ENCODE measurements around the gene PRDM16.

- TF ChIP-seq POLR2A (IDR thresholded peaks at IDR 0.05; ENCODE audit: control extremely low read depth in 1 of 2, low read depth in 2 of 2, low read length in 2 of 2) (no peak), TAF1 (IDR thresholded peaks at IDR 0.05; ENCODE audit: low read depth, low read length) (no peak), SIRT6 (IDR thresholded peaks at IDR 0.05; ENCODE audit: low read length) (no peak), BCL11A (IDR thresholded peaks at IDR 0.05; ENCODE audit: low read depth in 2 of 2, low read length in 2 of 2) (no peak), PHF8 (conservative IDR thresholded peaks at IDR 0.05; ENCODE audit: low read depth, low read length) (no peak), GTF2F1 (IDR thresholded peaks at IDR 0.05; ENCODE audit: borderline replicate concordance, low read depth, low read length) (no peak), RFX5 (IDR thresholded peaks at IDR 0.05; ENCODE audit: borderline replicate concordance, low read depth, low read length) (no peak), CBX5 (IDR thresholded peaks at IDR 0.05; ENCODE audit: low read depth, low read length) (no peak), ZNF274 (IDR thresholded peaks at IDR 0.05; ENCODE audit: borderline replicate concordance, extremely low read depth, low read length) (no peak), TBP (IDR thresholded peaks at IDR 0.05; ENCODE audit: low read depth, low read length) (no peak), CHD2 (IDR thresholded peaks at IDR 0.05; ENCODE audit: low read length) (no peak), JUND (IDR thresholded peaks at IDR 0.05; ENCODE audit: low read length) (no peak)
- TF ChIP-seq, protein P1, sequence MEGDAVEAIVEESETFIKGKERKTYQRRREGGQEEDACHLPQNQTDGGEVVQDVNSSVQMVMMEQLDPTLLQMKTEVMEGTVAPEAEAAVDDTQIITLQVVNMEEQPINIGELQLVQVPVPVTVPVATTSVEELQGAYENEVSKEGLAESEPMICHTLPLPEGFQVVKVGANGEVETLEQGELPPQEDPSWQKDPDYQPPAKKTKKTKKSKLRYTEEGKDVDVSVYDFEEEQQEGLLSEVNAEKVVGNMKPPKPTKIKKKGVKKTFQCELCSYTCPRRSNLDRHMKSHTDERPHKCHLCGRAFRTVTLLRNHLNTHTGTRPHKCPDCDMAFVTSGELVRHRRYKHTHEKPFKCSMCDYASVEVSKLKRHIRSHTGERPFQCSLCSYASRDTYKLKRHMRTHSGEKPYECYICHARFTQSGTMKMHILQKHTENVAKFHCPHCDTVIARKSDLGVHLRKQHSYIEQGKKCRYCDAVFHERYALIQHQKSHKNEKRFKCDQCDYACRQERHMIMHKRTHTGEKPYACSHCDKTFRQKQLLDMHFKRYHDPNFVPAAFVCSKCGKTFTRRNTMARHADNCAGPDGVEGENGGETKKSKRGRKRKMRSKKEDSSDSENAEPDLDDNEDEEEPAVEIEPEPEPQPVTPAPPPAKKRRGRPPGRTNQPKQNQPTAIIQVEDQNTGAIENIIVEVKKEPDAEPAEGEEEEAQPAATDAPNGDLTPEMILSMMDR (IDR thresholded peaks at IDR 0.05; ENCODE audit: control extremely low read depth in 1 of 3, insufficient read depth in 1 of 3, low read depth in 1 of 3, low read length in 3 of 3): no peak
- TF ChIP-seq, protein P2, sequence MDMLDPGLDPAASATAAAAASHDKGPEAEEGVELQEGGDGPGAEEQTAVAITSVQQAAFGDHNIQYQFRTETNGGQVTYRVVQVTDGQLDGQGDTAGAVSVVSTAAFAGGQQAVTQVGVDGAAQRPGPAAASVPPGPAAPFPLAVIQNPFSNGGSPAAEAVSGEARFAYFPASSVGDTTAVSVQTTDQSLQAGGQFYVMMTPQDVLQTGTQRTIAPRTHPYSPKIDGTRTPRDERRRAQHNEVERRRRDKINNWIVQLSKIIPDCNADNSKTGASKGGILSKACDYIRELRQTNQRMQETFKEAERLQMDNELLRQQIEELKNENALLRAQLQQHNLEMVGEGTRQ (IDR thresholded peaks at IDR 0.05; ENCODE audit: low read length): no peak
These were observed 241.9 kb downstream of the PRDM16 start for GRCh38 chr1:3310718-3311400.

Data from H1 (cell line).